22Rv1 (cell line): ENCODE data around the gene ZDHHC8.

Source experiments
- CTCF ChIP-seq: fragments of 450-650 bp; IDR thresholded peaks from 2 replicates; pipeline ENCODE4 v1.5.1; 2017; ENCODE audit warnings: mild to moderate bottlenecking
- ZFX ChIP-seq: fragments of 450-650 bp; IDR thresholded peaks from 2 replicates; pipeline ENCODE4 v1.6.1; 2017; ENCODE audit warnings: antibody characterized with exemption, borderline replicate concordance

- TF ChIP-seq CTCF (no peak), ZFX (no peak)
Observed at GRCh38 chr22:20096574-20097420, 34.8 kb upstream of the ZDHHC8 start.
